ENCODE data around the gene BRPF1.

The BRPF1 gene

GRCh38 chr3:9703736-9704346 lies 27.7 kb upstream of the BRPF1 start, which contains the start of gene CPNE9:
Gene CPNE9, plus strand, starts transcription at chr3:9703833. Its CDS starts 164 bp downstream, at chr3:9703997.
- no peak for DNase-seq

GRCh38 chr3:9704347-9705322 lies 26.9 kb upstream of the BRPF1 start:
- DNase-seq: peak; percentile 21

GRCh38 chr3:9710174-9710739 lies 21.3 kb upstream of the BRPF1 start:
- no peak for DNase-seq

- no peak for DNase-seq
Observed at GRCh38 chr3:9712415-9712814, 19.1 kb upstream of the BRPF1 start.

GRCh38 chr3:9713142-9713541 lies 18.4 kb upstream of the BRPF1 start:
- no peak for DNase-seq

GRCh38 chr3:9715136-9715535 lies 16.4 kb upstream of the BRPF1 start:
- DNase-seq: no peak

- peak; percentile 38 for DNase-seq
Observed at GRCh38 chr3:9715764-9716437, 15.6 kb upstream of the BRPF1 start.

- no peak for DNase-seq
Observed at GRCh38 chr3:9716801-9717555, 14.6 kb upstream of the BRPF1 start.

- DNase-seq: no peak
Observed at GRCh38 chr3:9717563-9717962, 14.0 kb upstream of the BRPF1 start.

- DNase-seq: no peak
Observed at GRCh38 chr3:9718118-9718517, 13.4 kb upstream of the BRPF1 start.

- DNase-seq: no peak
Observed at GRCh38 chr3:9721015-9721699, 10.4 kb upstream of the BRPF1 start.

GRCh38 chr3:9721700-9722060 lies 9.9 kb upstream of the BRPF1 start:
- no peak for DNase-seq

- DNase-seq: no peak
Observed at GRCh38 chr3:9725775-9726515, 5.6 kb upstream of the BRPF1 start.

- peak; percentile 70 for DNase-seq
Observed at GRCh38 chr3:9727041-9727595, 4.4 kb upstream of the BRPF1 start.

GRCh38 chr3:9727743-9728142 lies 3.8 kb upstream of the BRPF1 start:
- DNase-seq: no peak

GRCh38 chr3:9729419-9729818 lies 2.1 kb upstream of the BRPF1 start:
- DNase-seq: no peak

- no peak for DNase-seq
Observed at GRCh38 chr3:9730657-9731205, 804 bp upstream of the BRPF1 start.

- peak; percentile 50 for DNase-seq
Observed at GRCh38 chr3:9732080-9732739, 675 bp downstream of the BRPF1 start.

- DNase-seq: no peak
Observed at GRCh38 chr3:9732740-9733115, 1.2 kb downstream of the BRPF1 start.

GRCh38 chr3:9736831-9737230 lies 5.3 kb downstream of the BRPF1 start:
- DNase-seq: no peak
